Fibroblast of lung (primary cell): ENCODE data around the gene ITPRIPL2.

Source experiments
- EZH2 ChIP-seq: IDR thresholded peaks from 2 replicates; pipeline ENCODE4 v1.5.1; 2012; ENCODE audit warnings: low read length, control low read depth, mild to moderate bottlenecking; ENCODE audit errors: missing control alignments
- TF ChIP-seq, protein P1 (sequence below), 2 donors: IDR thresholded peaks in 1 of 2; conservative IDR thresholded peaks in 1 of 2; 1 replicate in 1 of 2; 2 replicates in 1 of 2; pipeline ENCODE4 v1.5.1; 2011 to 2012; ENCODE audit warnings: low read length in 2 of 2, control low read depth in 1 of 2, inconsistent platforms in 1 of 2, low read depth in 1 of 2, mild to moderate bottlenecking in 1 of 2

DNA sequence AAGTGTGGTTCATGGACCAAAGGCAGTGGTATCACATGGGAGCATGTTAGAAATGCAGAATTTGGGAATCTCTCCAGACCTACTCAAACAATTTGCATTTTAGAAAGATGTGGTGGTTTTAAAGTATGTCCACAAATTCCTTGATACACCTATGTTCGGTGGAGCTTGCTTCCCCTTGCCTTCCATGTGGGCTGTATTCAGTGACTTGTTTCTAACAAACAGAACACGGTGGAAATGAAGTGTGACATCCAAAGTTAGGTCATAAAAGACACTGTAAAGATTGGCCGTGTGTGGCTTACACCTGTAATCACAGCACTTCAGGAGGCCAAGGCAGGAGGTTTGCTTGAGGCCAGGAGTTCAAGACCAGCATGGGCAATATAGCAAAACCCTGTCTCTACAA is 29.6 kb upstream of the ITPRIPL2 start:
- TF ChIP-seq, protein P1, sequence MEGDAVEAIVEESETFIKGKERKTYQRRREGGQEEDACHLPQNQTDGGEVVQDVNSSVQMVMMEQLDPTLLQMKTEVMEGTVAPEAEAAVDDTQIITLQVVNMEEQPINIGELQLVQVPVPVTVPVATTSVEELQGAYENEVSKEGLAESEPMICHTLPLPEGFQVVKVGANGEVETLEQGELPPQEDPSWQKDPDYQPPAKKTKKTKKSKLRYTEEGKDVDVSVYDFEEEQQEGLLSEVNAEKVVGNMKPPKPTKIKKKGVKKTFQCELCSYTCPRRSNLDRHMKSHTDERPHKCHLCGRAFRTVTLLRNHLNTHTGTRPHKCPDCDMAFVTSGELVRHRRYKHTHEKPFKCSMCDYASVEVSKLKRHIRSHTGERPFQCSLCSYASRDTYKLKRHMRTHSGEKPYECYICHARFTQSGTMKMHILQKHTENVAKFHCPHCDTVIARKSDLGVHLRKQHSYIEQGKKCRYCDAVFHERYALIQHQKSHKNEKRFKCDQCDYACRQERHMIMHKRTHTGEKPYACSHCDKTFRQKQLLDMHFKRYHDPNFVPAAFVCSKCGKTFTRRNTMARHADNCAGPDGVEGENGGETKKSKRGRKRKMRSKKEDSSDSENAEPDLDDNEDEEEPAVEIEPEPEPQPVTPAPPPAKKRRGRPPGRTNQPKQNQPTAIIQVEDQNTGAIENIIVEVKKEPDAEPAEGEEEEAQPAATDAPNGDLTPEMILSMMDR (conservative IDR thresholded peaks at IDR 0.05 in 1 of 2, IDR thresholded peaks at IDR 0.05 in 1 of 2; ENCODE audit: low read depth in 1 of 2, low read length in 2 of 2) = no peak
- no peak for TF ChIP-seq EZH2
